GM10248 (cell line): ENCODE measurements around the gene YPEL4.

ENCODE experiments used
- CTCF ChIA-PET: fragments of 300-600 bp; sonication (Branson Sonifier 250); formaldehyde crosslinking; extraction: SDS; loops from one replicate; lab custom pipeline; 2021; ENCODE audit warnings: antibody characterized with exemption; lab: Yijun Ruan, JAX
- POLR2A ChIA-PET: fragments of 350-650 bp; sonication (Branson Sonifier 250); formaldehyde crosslinking; extraction: SDS; loops from one replicate; lab custom pipeline; 2020; ENCODE audit warnings: antibody characterized with exemption; lab: Yijun Ruan, JAX
- DNase-seq: peaks from one replicate; pipeline ENCODE4 v3.0.0; 2012; ENCODE audit errors: extremely low spot score
- CTCF ChIP-seq: IDR thresholded peaks from 2 replicates; pipeline ENCODE4 v1.5.1; 2012; ENCODE audit warnings: mild to moderate bottlenecking, low read depth; ENCODE audit errors: extremely low read depth, missing control alignments, control extremely low read depth

YPEL4 gene

GRCh38 chr11:57675176-57675941 lies 25.6 kb upstream of the YPEL4 start:
- DNase-seq: no peak
- TF ChIP-seq CTCF: no peak
- ChIA-PET CTCF (interaction anchor here (0.7 to 2.5 kb wide), 12 partner anchors 9 to 870 kb away, joined by 3 to 12 read pairs (median 4); no protein-coding TSS in a partner anchor), POLR2A (interaction anchor here (1.3 kb wide), 2 partner anchors 32 to 125 kb away, joined by 3 to 4 read pairs; no protein-coding TSS in a partner anchor)

GRCh38 chr11:57674251-57674650 lies 24.5 kb upstream of the YPEL4 start:
- CTCF ChIA-PET: interaction anchor here (1.1 to 2.5 kb wide), 4 partner anchors 9 to 126 kb away, joined by 3 to 12 read pairs (median 5); no protein-coding TSS in a partner anchor
- TF ChIP-seq CTCF: no peak
- no peak for DNase-seq
- POLR2A ChIA-PET: no interaction called here

- no peak for TF ChIP-seq CTCF
- ChIA-PET POLR2A (interaction anchor here (0.6 kb wide), 1 partner anchor 29 kb away, joined by 7 read pairs; no protein-coding TSS in a partner anchor), CTCF (interaction anchor here (1.3 kb wide), 1 partner anchor 36 kb away, joined by 3 read pairs; no protein-coding TSS in a partner anchor)
- no peak for DNase-seq
Observed at GRCh38 chr11:57668434-57668782, 18.7 kb upstream of the YPEL4 start.

- DNase-seq: peak; percentile 97
- peak; percentile 41 for TF ChIP-seq CTCF
- ChIA-PET POLR2A (interaction anchor here (0.7 kb wide), 1 partner anchor 10 kb away, joined by 10 read pairs; the partner anchor contains the start of gene CLP1), CTCF (interaction anchor here (1.3 to 3.7 kb wide), 2 partner anchors 24 to 37 kb away, joined by 3 to 14 read pairs; no protein-coding TSS in a partner anchor)
Observed at GRCh38 chr11:57667736-57668433, 18.2 kb upstream of the YPEL4 start, which contains the start of gene ZDHHC5. TSS of gene ZDHHC5 (plus strand) at chr11:57668114. CDS start at chr11:57673091, 4,977 bp downstream.

GRCh38 chr11:57667117-57667735 lies 17.5 kb upstream of the YPEL4 start:
- ChIA-PET POLR2A (interaction anchor here (0.7 kb wide), 1 partner anchor 10 kb away, joined by 10 read pairs; the partner anchor contains the start of gene CLP1), CTCF (interaction anchor here (0.9 to 3.7 kb wide), 3 partner anchors 23 to 208 kb away, joined by 3 to 14 read pairs (median 7); no protein-coding TSS in a partner anchor)
- no peak for TF ChIP-seq CTCF
- peak; percentile 95 for DNase-seq
